Measurements from ENCODE around the gene PDP2. TPM values are rescaled to one million over a fixed set of nuclear protein-coding genes. Genes with fewer than 3 reads are reported as not detected.

Gene PDP2
- total RNA-seq, 1 donor from 2014 or later: 11.7 TPM

- TF ChIP-seq, protein P1, sequence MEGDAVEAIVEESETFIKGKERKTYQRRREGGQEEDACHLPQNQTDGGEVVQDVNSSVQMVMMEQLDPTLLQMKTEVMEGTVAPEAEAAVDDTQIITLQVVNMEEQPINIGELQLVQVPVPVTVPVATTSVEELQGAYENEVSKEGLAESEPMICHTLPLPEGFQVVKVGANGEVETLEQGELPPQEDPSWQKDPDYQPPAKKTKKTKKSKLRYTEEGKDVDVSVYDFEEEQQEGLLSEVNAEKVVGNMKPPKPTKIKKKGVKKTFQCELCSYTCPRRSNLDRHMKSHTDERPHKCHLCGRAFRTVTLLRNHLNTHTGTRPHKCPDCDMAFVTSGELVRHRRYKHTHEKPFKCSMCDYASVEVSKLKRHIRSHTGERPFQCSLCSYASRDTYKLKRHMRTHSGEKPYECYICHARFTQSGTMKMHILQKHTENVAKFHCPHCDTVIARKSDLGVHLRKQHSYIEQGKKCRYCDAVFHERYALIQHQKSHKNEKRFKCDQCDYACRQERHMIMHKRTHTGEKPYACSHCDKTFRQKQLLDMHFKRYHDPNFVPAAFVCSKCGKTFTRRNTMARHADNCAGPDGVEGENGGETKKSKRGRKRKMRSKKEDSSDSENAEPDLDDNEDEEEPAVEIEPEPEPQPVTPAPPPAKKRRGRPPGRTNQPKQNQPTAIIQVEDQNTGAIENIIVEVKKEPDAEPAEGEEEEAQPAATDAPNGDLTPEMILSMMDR (IDR thresholded peaks at IDR 0.05; ENCODE audit: insufficient read depth, low read length, poor library complexity, severe bottlenecking): no peak
- H3K27me3 ChIP-seq (ENCODE audit: control insufficient read depth, insufficient read depth, low read length): no peaks in the 10 kb centered on the region
- DNase-seq (ENCODE audit: low read depth): no peak
- peaks cover 1% of the 10 kb centered on the region for H3K36me3 ChIP-seq (ENCODE audit: control insufficient read depth, insufficient read depth, low read length)
- no peak overlapping the region for H3K4me3 ChIP-seq (ENCODE audit: low read depth, low read length)
These were observed 2.4 kb downstream of the PDP2 start for GRCh38 chr16:66882702-66883101.

DNA sequence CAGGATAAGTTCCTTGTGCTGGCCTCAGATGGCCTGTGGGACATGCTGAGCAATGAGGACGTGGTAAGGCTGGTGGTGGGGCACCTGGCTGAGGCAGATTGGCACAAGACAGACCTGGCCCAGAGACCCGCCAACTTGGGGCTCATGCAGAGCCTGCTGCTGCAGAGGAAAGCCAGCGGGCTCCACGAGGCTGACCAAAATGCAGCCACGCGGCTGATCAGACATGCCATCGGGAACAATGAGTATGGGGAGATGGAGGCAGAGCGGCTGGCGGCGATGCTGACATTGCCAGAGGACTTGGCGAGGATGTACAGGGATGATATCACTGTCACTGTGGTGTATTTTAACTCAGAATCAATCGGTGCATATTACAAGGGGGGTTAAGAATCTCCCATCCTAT is 5.2 kb downstream of the PDP2 start:
- H3K36me3 ChIP-seq (ENCODE audit: control insufficient read depth, insufficient read depth, low read length): peaks cover 1% of the 10 kb centered on the region
- no peaks in the 10 kb centered on the region for H3K27me3 ChIP-seq (ENCODE audit: control insufficient read depth, insufficient read depth, low read length)
- TF ChIP-seq, protein P1 (IDR thresholded peaks at IDR 0.05; ENCODE audit: insufficient read depth, low read length, poor library complexity, severe bottlenecking): no peak
- DNase-seq (ENCODE audit: low read depth): no peak
- no peak overlapping the region for H3K4me3 ChIP-seq (ENCODE audit: low read depth, low read length)

GRCh38 chr16:66886321-66886720 is 6.0 kb downstream of the PDP2 start:
- DNase-seq (ENCODE audit: low read depth): no peak
- TF ChIP-seq, protein P1 (IDR thresholded peaks at IDR 0.05; ENCODE audit: insufficient read depth, low read length, poor library complexity, severe bottlenecking): no peak
- Histone ChIP-seq H3K4me3 (ENCODE audit: low read depth, low read length) (no peak overlapping the region), H3K36me3 (ENCODE audit: control insufficient read depth, insufficient read depth, low read length) (peaks cover 1% of the 10 kb centered on the region), H3K27me3 (ENCODE audit: control insufficient read depth, insufficient read depth, low read length) (no peaks in the 10 kb centered on the region)

DNA sequence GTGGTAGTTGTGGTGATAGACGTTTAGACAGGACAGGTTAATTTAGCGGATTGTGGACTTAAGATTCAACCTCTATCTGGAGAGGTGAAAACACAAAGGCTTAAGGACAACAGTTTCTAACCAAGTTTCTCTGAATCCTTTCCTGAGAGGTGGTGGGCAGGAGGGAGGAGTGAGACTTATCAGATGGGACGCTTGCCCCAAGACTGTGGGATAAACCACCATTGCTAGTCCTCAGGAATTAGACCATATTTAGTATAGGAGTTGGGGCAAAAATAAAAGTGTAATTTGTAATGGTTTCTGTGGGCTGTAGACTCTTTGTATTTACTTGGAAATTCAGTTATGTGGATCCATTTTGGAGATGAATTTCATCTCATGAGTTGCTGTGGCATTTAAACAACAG is 6.6 kb downstream of the PDP2 start:
- H3K4me3 ChIP-seq (ENCODE audit: low read depth, low read length): no peak overlapping the region
- TF ChIP-seq, protein P1 (IDR thresholded peaks at IDR 0.05; ENCODE audit: insufficient read depth, low read length, poor library complexity, severe bottlenecking): no peak
- H3K27me3 ChIP-seq (ENCODE audit: control insufficient read depth, insufficient read depth, low read length): no peaks in the 10 kb centered on the region
- DNase-seq (ENCODE audit: low read depth): no peak
- H3K36me3 ChIP-seq (ENCODE audit: control insufficient read depth, insufficient read depth, low read length): peaks cover 1% of the 10 kb centered on the region

GRCh38 chr16:66888647-66889615 is 8.6 kb downstream of the PDP2 start:
- Histone ChIP-seq H3K27me3 (ENCODE audit: control insufficient read depth, insufficient read depth, low read length) (no peaks in the 10 kb centered on the region), H3K4me3 (ENCODE audit: low read depth, low read length) (no peak overlapping the region), H3K36me3 (ENCODE audit: control insufficient read depth, insufficient read depth, low read length) (peaks cover 1% of the 10 kb centered on the region)
- TF ChIP-seq, protein P1 (IDR thresholded peaks at IDR 0.05; ENCODE audit: insufficient read depth, low read length, poor library complexity, severe bottlenecking): no peak
- no peak for DNase-seq (ENCODE audit: low read depth)
